Prostate gland (tissue), 2 donors: ENCODE results near the gene PLCB2.

ENCODE experiments used
- CTCF ChIP-seq, 4 experiments: fragments of 200-600 bp in 2 of 4; fragments of 450-650 bp in 2 of 4; sonication (generic) in 2 of 4; IDR thresholded peaks; 1 replicate in 3 of 4; 2 replicates in 1 of 4; pipeline ENCODE4 v1.5.1; 2016 to 2019; ENCODE audit warnings: antibody characterized with exemption in 4 of 4, mild to moderate bottlenecking in 2 of 4, moderate library complexity in 2 of 4
- POLR2A ChIP-seq: fragments of 450-650 bp; IDR thresholded peaks from one replicate; pipeline ENCODE4 v1.6.1; 2016; ENCODE audit warnings: antibody characterized with exemption, mild to moderate bottlenecking
- POLR2AphosphoS5 ChIP-seq: sonication (generic); formaldehyde crosslinking; IDR thresholded peaks from one replicate; pipeline ENCODE4 v1.6.1; 2017; ENCODE audit warnings: antibody characterized with exemption

- TF ChIP-seq POLR2A (no peak), CTCF (IDR thresholded peaks at IDR 0.05) (no peak), POLR2AphosphoS5 (no peak)
Measured at GRCh38 chr15:40317580-40317979, 9.8 kb upstream of the PLCB2 start.
